NCI-H1930 (cell line): Measurements from ENCODE around the gene SGSH.

ENCODE experiments used
- DNase-seq, 2 experiments: peaks; one replicate each; lab custom pipeline; 2025; lab: John Stamatoyannopoulos, UW

SGSH gene

DNA sequence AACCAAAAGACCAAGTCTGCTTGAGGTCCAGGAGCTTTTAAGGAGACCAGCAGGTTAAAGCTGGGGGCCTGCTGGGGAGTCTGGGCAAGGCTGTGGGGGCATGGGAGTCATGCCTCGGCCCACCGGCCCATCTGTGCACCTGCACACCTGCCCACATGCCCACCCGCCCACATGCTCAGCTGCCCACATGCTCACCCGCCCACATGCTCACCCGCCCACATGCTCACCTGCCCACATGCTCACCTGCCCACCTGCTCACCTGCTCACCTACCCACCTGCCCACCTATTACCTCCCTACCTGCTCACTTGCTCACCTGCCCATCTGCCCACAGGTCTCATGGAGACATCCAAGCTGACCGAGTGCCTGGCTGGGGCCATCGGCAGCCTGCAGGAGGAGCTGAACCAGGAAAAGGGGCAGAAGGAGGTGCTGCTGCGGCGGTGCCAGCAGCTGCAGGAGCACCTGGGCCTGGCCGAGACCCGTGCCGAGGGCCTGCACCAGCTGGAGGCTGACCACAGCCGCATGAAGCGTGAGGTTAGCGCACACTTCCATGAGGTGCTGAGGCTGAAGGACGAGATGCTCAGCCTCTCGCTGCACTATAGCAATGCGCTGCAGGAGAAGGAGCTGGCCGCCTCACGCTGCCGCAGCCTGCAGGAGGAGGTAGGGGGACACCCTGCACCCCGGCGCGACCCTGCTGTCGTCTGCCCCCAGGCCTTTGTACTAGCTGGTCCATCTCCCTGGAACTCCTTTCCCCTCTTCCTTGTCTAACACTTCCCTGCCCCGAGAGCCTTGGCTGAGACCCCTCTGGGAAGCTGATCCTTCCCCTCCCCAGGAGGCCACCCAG lies 36.3 kb downstream of the SGSH start:
- no peak for DNase-seq

DNA sequence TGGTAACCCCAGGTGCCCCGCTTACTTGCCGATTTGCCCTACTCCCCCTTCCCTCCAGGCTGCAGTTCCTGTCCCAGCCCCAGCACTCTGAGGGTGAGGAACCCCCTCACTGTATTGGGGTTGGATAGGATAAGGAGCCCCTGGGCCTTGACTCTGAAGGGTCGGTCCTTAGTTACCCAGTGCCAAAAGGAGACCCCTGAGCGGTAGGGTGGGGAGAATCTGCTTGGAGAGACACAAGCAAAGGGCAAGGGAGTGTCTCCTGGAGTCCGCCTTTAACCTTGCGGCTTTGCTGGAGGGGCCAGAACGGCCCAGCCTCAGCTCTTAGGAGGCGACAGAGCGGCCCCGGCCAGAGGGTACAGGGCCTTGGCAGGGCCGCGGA lies 37.3 kb downstream of the SGSH start:
- DNase-seq, result no peak

DNA sequence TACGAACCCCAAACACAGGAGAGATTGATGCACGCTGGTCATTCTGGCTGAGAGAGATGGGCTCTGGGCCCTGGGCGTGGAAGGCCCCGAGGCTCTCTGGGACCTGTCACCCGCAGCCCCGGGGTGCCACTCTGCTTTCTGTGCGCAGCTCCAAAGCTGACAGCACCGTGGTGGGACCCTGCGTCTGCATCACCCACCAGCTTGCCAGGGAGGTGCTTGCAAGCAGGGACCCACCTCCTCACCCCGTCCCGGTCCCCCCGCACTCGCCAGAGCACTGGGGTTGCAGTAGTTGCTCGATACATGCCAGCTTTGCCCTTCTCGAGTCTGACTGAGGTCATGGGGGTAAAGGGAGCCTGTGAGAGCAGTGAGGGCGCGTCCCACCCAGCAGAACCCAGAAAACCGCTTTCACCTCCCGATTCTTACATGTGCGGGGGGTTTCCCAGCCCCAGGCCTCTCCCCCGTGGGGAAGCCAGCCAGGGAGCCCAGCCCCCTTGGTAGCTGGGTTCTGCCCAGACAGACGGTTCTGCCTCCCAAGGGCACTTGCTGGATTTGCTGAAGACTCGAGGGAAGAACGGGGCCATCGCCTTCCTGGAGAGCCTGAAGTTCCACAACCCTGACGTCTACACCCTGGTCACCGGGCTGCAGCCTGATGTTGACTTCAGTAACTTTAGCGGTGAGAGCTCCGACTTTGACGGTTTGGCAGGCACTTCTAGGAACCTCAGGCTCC lies 37.9 kb downstream of the SGSH start:
- no peak for DNase-seq

DNA sequence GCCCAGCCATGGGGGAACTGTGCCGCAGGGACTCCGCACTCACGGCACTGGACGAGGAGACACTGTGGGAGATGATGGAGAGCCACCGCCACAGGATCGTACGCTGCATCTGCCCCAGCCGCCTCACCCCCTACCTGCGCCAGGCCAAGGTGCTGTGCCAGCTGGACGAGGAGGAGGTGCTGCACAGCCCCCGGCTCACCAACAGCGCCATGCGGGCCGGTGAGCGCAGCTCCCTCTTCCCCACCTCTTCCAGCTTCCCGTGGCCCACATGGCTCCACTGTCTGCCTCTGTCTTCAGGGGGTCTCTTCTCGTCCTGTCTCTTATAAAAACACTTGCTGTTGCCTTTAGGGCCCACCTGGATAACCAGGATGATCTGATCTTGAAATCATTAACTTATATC lies 38.7 kb downstream of the SGSH start:
- no peak for DNase-seq

DNA sequence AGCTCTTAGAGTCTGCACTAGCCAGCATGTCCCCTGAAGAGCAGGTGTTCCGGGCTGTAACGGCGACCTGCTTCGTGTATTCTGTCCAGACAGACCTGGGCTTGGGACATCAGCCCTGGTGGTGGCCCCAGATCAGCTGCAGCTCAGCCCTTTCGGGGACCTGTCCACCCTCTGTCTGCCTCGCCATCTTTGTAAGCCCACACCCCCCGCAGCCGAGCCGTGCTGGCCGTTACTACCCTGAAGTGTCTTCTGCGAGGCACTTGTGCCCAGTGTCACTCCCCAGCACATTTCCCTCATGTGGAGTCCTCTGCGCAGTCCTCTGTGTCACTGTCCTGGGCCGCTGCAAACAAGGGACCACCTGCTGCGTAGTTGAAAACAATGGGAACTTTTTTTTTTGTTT lies 39.9 kb downstream of the SGSH start:
- no peak for DNase-seq

DNA sequence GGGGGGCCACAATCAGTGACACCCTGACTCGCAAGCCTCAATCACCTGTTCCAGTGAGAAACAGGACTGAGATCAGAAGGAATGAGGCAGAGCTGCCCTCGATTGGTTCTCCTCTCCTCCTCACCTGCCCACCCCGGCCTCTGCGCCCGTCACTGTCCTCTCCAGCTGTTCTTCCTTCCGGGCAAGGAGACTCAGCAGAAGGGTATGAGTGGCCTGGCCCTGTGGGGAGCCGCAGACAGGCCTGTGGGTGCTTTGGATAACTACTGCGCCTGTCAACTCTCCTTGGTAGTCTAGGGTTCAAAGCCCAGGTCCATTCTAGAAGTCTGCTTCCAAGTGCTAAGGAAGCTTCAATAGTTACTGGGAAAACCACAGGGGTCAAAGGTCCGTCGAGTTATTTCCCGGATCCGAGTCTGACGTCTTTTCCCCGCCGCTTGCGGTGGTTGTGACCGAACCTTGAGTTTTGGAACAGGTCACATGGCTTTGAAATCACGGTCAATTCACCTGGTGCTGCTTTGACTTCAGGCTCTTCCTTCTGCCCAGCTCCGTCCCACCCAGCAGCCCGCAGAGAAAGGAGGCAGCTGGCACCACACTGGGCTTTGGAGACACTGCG lies 42.0 kb downstream of the SGSH start:
- DNase-seq, result no peak

DNA sequence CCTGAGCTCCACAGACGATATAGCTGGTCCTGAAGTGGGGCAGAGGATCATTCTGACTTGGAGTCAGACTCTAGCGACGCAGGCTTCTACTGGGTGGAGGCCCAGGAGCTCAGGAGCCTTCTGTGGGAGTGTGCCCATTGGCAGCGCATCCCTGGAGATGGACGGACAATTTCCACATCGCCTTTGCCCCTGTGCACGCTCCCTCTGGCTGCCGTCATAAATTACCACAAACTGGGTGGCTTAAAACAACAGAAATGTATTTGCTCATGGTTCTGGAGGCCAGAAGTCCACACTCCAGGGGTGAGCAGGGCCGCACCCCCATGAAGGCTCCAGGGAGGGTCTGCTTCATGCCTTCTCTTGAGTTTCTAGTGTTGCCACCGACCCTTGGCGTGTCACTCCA lies 43.4 kb downstream of the SGSH start:
- no peak for DNase-seq

DNA sequence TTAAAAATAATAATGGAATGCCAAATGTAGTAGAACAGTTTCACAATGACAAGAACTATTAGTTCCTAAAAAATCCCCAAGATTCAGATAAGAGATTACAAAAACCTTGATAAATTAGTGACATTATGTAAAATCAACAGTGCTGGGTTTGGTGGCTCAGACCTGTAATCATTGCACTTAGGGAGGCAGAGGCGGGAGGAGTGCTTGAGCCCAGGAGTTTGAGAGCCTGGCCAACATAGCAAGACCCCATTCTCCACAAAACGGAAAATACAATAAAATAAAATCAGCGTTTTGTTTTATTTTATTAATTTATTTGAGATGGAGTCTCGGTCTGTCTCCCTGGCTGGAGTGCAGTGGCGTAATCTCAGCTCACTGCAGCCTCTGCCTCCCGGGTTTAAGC lies 46.2 kb downstream of the SGSH start:
- no peak for DNase-seq

DNA sequence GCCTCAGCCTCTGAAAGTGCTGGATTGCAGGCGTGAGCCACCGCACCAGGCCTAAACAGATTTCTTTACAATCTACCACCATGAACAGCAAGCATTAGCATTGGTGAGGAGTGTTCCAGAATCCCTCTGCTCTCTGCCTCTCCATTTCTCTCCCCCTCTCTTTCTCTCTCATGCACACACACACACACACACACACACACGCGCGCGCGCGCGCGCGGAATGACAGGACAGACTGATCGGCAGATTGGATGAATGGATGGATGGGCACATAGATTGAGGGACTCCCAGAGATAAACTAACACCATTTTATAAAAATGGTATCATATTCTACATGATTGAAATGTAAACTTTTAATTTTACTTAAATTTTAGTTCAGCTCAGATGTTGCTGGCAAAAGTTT lies 47.0 kb downstream of the SGSH start:
- no peak for DNase-seq

DNA sequence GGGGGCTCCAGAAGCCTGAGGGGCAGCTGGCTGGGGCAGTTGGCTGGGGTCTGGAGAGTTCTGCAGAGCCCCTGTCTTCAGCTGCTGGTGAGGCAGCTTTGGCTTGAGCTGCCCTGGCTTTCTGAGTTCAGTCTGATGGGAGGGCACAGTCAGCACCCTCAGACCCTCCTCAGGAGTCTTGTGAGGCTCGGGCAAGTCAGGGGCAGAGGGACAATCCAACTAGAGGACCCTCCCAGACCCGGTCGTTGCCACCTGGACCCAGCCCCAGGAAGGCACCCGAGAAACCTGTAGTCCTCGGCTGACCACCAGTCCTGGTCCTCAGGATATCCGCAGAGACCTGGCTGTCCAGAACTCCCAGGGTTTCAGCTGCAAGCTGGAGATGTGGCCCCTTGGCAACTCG lies 48.5 kb downstream of the SGSH start:
- no peak for DNase-seq

DNA sequence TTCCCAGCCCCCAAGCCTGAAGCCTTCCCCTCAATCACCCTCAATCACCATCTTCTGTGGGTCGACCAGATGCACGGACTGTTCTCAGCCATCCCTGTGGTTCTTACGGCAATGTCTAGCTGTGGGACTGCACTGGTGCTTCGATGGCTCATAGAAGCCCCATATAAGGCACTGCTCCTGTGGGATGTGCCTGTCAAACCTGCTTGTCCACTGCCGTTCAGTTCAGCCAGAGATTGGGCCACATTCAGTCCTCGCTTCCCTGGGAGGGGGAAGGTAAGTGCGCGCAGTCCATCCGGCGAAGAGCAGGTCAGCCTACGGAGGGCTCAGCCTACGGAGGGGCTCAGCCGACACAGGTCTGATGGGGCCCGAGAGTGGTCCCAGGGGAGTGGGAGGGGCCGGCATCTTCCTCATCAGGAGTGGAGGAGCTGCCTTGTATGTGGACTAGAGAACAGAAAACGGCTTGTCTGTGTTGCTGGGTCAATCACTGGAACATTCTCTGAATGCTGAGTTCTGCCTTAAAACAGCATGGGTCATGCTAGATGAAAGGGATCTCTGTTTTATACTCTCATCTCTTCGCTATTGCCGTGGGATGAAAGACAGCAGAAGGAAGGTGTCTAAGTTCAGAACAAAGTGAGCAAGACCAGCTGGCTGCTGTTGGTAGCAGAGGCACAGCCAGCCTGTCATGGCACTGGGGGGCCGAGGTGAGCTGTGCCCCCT lies 50.2 kb downstream of the SGSH start, which contains the start of gene CARD14:
Gene CARD14 (plus strand): TSS at position 247 of the 717 bp plus-strand sequence. CDS start 11,409 bp downstream, outside the sequence.
- no peak for DNase-seq

DNA sequence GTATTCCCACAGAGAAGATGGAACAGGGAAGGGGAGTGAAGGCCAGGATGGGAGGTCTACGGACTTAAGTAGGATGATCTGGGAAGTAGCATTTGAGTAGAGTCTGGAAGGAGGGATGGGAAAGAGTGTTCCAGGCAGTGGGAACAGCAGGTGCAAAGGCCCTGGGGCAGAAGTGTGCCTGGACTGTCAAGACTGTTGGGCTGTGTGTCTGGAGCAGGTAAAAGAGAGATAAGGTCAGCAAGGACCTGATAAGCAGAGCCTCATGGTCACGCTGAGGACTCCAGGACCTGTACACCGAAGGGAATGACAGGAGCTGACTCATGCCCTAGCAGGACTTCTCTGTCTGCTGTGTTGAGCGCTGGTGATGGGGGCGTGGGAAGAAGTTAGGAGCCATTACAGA lies 51.0 kb downstream of the SGSH start:
- no peak for DNase-seq

DNA sequence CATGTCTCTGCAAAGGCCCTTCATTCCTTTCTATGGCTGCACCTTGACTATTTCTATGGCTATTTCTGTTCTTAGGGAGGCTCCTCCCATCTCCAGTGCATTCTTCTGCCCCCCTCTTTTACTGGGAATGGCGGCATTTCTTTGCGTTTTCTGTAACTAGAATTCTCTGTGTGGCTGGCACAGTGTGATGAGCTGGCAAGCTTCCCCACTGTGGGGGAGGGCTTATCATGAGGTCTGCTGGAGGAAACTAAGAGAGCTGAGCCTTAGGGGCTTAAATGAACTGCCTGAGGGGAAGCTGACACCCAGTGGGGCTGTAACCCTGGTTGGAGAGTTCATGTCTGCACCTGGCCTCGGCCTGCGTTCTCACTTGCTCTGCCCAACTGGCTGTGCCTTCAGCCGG lies 51.8 kb downstream of the SGSH start:
- DNase-seq, result no peak

DNA sequence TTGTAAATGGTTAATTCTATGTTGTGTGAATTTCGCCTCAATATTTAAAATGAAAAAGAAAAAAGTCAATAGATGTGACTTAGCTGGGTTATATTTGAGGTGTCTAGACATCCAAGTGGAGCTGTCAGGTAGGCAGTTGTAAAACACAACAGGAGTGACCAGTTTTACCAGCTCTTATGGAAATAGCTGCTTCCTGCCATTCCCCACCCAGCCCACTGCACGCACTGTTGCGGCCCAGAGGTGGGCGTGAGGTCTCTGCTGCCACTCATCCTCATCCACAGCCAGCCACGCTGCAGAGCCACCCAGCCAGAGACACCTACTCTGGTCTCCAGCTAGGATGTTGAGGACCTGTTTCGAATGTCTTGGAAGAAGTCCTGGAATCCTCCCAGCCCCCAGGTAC lies 53.7 kb downstream of the SGSH start:
- no peak for DNase-seq

DNA sequence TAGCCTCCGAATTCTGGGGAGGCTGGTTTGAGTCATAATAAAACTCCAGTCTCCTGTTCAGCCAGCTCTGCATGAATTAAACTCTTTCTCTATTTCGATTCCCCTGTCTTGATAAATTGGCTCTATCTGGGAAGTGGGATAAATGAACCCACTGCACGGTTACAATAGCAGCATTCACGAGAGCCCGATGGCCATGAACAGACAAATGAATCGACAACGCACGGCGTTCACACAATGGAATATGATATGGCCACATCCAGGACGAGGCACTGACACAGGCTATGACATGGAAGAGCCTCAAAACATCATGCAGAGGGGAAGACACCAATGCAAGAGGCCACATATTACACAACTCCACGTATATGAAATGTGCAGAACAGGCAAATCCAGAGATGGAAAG lies 55.9 kb downstream of the SGSH start:
- no peak for DNase-seq

DNA sequence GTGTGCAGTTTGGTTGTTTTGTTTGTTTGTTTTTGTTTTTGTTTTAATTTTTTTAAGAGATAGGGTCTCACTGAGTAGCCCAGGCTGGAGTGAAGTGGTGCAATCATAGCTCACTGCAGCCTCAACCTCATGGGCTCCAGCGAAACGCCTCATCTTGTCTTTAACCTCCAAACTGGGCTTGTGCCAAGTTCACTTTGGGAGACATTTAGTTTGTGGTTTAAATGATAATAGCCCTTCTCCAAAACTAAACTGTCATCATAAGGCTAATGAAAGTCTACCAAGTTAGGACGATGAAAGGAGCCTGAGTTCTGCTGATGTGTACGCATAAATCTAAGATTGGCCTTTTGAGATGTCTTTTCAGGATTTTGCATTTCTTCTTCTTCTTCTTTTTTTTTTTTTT lies 56.8 kb downstream of the SGSH start:
- no peak for DNase-seq

DNA sequence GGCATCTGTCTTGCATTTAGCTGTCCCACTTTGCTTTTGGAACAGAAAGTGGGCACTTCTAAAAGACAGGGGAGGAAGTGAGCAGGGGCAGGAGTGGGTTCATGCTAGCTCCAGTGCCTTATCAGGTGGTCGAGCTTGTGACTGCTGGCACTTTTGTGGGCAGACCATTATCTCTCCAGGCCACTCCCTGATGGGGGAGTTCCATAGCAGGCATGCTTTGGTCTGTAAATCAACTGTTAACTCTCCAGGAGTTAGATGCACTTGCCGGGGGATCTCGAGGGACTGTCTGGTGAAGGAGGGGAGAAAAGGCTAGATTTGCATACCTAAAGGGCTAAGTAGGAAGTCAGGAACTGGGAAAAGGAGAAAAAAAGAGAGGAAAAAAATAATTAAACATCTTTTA lies 59.6 kb downstream of the SGSH start:
- no peak for DNase-seq
